SU-DHL-6 (cell line): Measurements from ENCODE around the gene PPM1M.

Experiments
- CTCF ChIP-seq: fragments of 200-600 bp; sonication (generic); IDR thresholded peaks from one replicate; pipeline ENCODE4 v1.5.1; 2017; ENCODE audit warnings: antibody characterized with exemption, mild to moderate bottlenecking, low read length, moderate library complexity; ENCODE audit not compliant: insufficient read depth, poor library complexity, severe bottlenecking
- EZH2phosphoT487 ChIP-seq: fragments of 200-600 bp; sonication (generic), shearing (Covaris generic); conservative IDR thresholded peaks from 2 replicates; pipeline ENCODE4 v1.6.1; 2018; ENCODE audit warnings: mild to moderate bottlenecking, antibody characterized with exemption, low read length, moderate library complexity, mixed read lengths

GRCh38 chr3:52299247-52299878, 53.8 kb downstream of the PPM1M start:
- TF ChIP-seq CTCF (no peak), EZH2phosphoT487 (no peak)
